NCI-H774 (cell line): Measurements from ENCODE around the gene KRT17.
A peak's percentile ranks its signal among the peaks of the same experiment; 100 is the strongest.

Experiments
- DNase-seq: peaks from one replicate; lab custom pipeline; 2025; lab: John Stamatoyannopoulos, UW

KRT17 gene

GRCh38 chr17:41624208-41625101 lies at the start of gene KRT17:
Gene KRT17 (minus strand): TSS chr17:41624575. CDS start chr17:41624509, 66 bp downstream.
- DNase-seq, result no peak

DNA sequence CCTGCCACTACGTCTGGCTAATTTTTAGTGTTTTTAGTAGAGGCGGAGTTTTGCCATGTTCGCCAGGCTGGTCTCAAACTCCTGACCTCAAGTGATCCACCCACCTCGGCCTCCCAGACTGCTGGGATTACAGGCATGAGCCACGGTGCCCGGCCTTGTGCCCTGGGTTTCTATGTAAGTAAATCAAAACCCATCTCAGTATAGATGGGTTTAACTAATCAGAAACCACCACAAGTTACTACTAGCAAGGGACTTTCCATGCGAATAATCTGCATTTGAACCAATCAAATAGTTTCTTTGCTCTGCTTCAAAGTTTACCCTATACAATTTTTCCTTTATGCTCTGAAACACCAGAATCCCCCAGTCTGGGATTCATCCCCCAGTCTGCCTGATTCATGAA lies 47.8 kb upstream of the KRT17 start:
- no peak for DNase-seq

DNA sequence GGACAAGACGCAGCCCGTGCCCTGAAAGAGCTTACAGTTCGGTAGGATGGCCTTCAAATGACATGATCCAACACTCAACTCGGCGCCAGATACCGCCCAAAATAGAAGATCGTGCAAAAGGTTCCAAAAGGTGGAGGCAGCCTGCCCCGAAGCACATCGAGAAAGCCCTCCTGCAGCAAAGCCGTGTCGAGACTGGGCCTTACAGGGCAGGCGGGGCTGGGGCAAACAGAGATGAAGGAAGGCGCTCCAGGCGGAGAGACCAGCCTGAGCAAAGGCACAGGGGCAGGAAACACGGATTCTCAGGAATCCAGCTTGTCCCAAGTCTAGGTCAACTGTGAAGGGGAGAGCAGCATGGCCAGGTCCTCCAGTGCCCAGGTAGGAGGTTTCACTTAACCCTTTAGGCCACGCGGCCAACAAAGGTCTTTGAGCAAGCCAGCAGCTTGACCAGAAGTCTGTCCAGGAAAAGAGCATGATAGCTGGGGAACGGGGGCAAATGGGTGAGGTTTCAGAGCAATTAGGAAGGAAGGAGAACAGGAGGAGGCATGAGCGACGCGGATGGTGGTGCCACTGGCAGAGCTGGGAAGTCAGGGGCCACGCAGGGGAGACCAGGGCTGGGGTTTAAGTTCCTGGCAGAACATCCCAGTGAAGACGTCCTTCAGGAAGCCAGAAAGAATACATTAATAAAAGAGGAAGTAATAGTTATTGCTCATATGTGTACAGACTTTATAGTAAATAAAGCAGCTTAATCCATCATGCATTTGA lies 43.1 kb upstream of the KRT17 start:
- DNase-seq, result no peak

DNA sequence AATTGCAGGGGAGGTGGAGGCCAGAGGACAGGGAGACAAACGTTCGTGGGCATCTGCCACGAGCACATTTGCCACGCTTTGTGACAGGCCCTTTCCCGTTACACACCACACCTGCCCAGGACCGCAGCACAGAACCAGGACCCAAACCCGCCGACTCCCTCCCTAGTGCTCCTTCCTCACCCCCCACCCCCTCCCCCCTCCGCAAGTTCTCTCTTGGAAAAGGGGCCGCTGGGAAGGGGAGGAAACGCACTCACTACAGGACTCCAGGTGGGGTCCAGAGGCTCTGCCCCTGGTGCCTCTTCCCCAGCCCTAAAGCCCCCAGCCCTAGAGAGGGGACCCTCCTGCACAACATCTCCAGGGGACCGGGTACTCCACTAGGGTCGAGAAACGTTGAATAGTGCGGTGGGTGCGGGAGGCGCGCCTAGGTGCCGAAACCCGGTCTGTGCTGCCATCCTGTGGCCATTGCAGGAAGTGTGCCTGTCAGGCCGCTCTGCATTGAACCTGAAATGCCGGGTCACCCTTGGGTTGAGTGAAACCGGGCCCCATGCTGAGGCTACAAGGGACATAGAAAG lies 42.4 kb upstream of the KRT17 start:
- DNase-seq, result peak; percentile 87

GRCh38 chr17:41666237-41666641 lies 41.9 kb upstream of the KRT17 start:
- peak; percentile 82 for DNase-seq

GRCh38 chr17:41665566-41666236 lies 41.3 kb upstream of the KRT17 start:
- peak; percentile 96 for DNase-seq

DNA sequence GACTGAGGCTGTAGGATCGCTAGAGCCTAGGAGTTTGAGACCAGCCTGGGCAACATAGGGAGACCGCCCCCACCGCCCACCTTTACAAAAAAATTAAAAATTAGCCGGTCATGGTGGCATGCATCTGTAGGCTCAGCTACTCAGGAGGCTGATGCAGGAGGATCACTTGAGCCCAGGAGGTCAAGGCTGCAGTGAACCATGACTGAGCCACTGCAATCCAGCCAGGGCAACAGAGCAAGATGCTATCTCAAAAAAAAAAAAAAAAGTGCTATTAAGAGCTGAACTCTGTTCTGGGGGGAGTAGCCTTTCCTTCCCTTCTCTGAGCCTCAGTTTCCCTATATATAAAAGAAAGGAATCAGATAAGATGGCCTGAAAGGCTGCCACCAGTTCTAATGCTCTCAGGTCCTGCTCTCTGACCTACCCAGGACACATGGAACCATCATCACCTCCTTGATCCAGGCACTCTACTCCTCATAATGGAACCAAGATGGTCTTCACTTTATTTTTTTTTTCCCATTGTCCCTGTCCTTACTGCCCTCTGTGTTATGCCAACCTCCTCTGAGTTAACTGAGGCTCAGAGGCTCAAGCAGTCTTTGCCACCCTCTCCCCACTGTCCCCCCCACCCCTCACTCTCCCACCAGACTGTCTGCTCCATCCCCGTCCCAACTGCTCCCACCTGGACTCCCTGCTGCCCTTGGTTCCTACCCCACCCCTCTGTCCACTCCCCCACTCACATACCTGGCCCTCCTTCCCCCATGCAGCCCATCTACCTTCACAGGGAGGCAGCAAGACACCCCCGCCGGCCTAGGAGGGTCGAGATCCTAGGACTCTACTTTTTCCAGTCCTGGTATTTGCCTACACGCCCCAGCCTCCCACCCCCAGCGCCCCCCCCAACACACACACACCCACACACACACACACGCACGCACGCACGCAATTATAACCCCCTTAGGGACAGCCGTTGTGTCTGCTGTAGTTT lies 40.5 kb upstream of the KRT17 start:
- no peak for DNase-seq

- DNase-seq, result no peak
Measured at GRCh38 chr17:41664172-41664457, 39.7 kb upstream of the KRT17 start.

DNA sequence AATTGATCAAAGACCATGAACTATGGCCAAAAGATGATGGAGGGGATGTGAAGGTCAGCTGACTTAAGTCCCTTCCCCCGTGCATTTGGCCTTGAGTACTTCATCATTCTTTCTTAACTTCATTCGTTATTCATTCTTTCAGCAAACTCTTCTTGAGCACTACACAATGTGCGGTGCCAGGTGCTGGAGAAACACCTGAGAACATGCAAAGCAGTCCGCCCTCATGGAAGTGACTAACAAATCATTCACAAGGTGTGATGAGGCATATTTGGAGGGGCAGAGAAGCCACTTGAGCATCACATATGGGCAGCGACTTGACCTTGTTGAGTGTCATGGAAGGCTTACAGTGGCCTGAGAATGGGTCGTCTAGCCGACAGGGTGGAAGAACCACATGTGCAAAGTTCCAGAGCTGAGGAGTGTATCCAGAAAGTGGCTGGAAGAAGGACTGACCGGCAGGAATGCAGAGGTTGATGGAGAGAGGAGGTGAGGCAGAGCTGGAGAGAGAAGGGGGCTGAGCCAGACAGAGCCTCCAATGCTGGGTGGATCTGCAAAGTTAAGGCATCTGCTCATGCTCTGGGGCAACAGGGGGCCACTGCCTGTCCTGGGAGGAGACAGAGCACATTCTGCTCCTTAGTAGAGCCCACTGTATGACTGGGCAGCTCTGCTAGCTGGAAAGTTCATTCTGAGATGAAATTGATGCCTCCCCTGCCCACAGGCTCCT lies 39.2 kb upstream of the KRT17 start:
- no peak for DNase-seq

- DNase-seq, result no peak
Measured at GRCh38 chr17:41660221-41660711, 35.9 kb upstream of the KRT17 start.

GRCh38 chr17:41659427-41660212 lies 35.2 kb upstream of the KRT17 start:
- no peak for DNase-seq

GRCh38 chr17:41658846-41659245 lies 34.5 kb upstream of the KRT17 start:
- DNase-seq, result no peak

DNA sequence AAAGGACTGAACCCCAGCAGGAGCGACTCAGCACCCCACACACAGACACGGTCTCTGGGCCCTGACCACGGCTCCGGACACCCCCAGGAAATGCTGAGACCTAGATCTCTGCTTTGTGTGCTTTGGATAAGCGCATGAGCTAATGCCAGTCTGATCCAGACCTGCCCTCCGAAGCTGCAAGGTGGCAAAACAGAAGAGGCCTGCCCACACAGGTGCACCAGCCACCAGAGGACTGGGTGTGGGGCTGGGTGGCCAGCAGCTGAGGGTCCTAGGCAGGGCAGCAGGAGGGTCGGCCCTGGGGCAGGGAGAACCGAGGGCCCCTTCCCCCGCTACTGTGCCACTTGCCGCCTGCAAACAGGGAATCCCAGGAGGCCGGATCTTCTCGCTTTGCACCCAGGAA lies 33.6 kb upstream of the KRT17 start:
- DNase-seq, result no peak

DNA sequence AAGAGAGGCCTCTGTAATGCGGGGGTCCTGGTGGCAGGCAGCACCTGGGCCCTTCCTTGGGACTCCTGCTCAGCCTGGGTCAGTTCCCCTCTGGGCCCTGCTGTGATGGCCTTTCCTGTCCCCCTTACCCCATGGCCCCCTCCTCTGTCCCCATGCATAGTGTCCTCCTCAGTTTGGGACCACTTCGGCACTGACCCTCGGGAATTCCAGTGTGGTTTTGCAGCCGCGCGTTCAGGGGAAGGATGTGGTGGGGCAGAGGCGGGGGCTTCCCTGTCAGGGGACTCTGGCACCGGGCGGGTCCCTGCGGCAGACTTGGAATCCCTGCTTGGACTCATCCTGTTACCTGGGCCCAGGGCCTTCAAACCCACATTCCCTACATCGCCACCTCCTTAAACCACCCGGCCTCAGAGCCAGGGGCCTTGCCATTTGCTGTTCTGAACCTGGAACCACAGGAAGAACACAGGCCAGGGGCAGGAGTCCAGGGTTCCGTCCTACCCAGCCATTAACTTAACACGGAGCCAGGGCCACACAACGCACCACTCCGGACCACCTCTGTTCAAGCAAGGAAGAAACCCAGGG lies 32.9 kb upstream of the KRT17 start:
- DNase-seq, result no peak

DNA sequence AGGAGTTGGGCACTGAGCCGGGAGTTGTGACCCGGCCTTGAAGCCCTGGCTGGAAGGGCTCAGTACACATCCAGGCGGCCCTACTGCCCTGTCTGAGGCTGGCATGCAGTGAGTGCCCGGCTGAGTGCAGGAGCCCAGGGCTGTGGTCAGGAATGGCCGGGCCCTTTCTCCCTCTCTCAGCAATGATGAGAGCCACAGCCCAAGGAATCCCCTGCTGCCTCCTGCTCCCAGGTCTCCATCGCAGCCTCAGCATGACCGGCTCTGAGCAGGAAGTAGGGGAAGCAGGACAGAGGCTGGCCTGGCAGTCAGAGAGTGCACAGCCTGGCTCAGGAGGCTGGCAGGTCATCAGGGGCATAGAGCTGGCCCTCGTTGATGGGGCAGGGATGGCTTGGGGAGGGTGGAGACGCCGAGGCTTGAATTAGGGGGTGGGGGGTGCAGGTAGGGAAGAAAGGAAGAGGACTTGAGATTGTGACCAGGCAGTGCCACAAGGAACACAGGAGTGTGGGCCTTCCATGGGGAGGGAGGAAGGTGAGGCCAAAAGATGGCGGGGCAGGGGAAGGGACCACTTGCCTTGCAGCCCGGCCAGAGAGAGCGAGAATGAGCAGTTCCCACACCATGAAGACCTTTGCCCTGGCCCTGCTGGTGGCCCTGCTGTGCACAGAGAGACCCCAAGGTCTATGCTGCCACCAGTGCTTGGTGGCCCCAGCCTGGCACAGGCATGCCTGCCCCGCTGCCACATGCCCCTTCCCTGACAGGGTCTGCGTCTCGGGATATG lies 32.1 kb upstream of the KRT17 start:
- DNase-seq, result no peak

- no peak for DNase-seq
Measured at GRCh38 chr17:41655611-41656111, 31.3 kb upstream of the KRT17 start.

DNA sequence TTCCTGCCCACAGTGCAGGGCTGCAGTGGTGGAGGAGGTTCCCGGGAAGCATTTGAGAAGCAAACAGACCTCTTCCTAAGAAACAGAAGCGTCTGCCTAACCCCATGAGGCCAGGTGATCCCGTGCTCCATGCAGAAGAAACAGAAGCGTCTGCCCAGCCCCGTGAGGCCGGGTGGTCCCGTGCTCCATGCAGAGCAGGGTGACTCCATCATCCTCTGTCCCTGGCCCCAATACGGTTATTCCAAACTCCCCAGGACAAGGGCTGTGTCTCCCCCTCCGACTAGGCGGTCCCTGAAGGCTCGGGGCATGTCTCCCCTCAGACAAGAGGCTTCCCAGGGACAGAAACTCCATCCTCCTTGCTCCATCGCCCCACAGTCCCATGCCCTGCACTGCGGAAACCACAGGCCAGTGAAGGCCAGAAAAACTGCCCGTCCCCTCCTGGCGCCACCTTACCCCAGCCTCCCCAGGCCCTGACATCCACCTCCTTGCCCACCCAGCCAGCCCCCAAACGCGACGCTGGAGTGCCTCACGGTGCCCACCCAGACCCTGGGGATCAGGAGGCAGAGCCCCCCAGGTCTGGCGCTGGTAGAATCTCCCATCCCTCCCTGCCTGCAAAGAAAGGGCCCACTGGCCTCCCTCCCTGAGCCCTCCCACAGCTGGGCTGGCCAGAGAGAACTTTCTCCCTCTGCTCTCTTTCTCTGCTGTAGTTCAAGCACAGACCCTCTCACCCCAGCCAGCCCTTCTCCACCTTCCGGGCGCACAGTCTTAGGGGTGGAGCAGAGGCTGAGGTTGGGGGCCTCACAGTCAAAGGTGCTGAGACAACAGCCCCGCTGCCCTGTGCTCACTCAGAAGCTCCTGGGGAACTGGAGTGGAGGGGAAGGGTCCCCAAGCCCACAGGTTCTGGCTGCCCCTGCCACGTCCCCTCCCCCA lies 30.6 kb upstream of the KRT17 start:
- no peak for DNase-seq
